Caco-2 (cell line): ENCODE data around the gene NEDD4L. TPM values are rescaled to one million over a fixed set of nuclear protein-coding genes. Genes with fewer than 3 reads are reported as not detected.

Experiments used
- BruUV-seq: library from RNA; stranded (reverse); fragments of 400-500 nt; replicated peaks from 2 replicates; lab custom pipeline; 2021; lab: Mats Ljungman, UMichigan
- CTCF ChIA-PET: fragments of 300-600 bp; sonication (Branson Sonifier 250); formaldehyde crosslinking; loops from one replicate; lab custom pipeline; 2022; ENCODE audit warnings: antibody characterized with exemption; lab: Charles Lee
- POLR2A ChIA-PET: fragments of 300-600 bp; sonication (Branson Sonifier 250); formaldehyde crosslinking; loops from one replicate; lab custom pipeline; 2022; ENCODE audit warnings: antibody characterized with exemption; lab: Charles Lee
- DNase-seq, 2 experiments: peaks; one replicate each; pipeline versions ENCODE4 v3.0.0 to v3.0.0-alpha.2; 2020 to 2022
- H3K27me3 ChIP-seq: replicated peaks from 2 replicates; pipeline ENCODE4 v1.6.0; 2011; ENCODE audit warnings: low read length; ENCODE audit not compliant: control insufficient read depth, insufficient read depth
- H3K36me3 ChIP-seq: 2 replicates; pipeline ENCODE4 v1.5.1; 2011; ENCODE audit warnings: low read length; ENCODE audit not compliant: control insufficient read depth, insufficient read depth
- H3K4me1 ChIP-seq: fragments of 250-450 bp; sonication (Bioruptor Pico); 2 replicates; pipeline ENCODE4 v1.5.1; 2020; ENCODE audit warnings: mild to moderate bottlenecking
- H3K4me3 ChIP-seq: 2 replicates; pipeline ENCODE4 v1.5.1; 2011; ENCODE audit warnings: low read depth, mild to moderate bottlenecking, control low read depth, low read length
- H3K9me3 ChIP-seq: fragments of 250-450 bp; sonication (Bioruptor Pico); 2 replicates; pipeline ENCODE4 v1.5.1; 2020; ENCODE audit warnings: mild to moderate bottlenecking, moderate library complexity
- H3K27ac Mint-ChIP-seq: one replicate; pipeline ENCODE4 v1.8.0; 2022; ENCODE audit warnings: mixed read lengths; ENCODE audit not compliant: unreplicated experiment
- H3K27me3 Mint-ChIP-seq: one replicate; pipeline ENCODE4 v1.8.0; 2022; ENCODE audit warnings: mixed read lengths; ENCODE audit not compliant: insufficient read depth, unreplicated experiment
- H3K36me3 Mint-ChIP-seq: one replicate; pipeline ENCODE4 v1.8.0; 2022; ENCODE audit warnings: mild to moderate bottlenecking, mixed read lengths; ENCODE audit not compliant: insufficient read depth, unreplicated experiment
- H3K4me1 Mint-ChIP-seq: one replicate; pipeline ENCODE4 v1.8.0; 2022; ENCODE audit warnings: low read depth, mixed read lengths; ENCODE audit not compliant: unreplicated experiment
- H3K4me3 Mint-ChIP-seq: one replicate; pipeline ENCODE4 v1.8.0; 2022; ENCODE audit warnings: mild to moderate bottlenecking, moderate library complexity, mixed read lengths; ENCODE audit not compliant: unreplicated experiment
- H3K9me3 Mint-ChIP-seq: one replicate; pipeline ENCODE4 v1.8.0; 2022; ENCODE audit warnings: mixed read lengths; ENCODE audit not compliant: unreplicated experiment
- intact Hi-C: fragments of 100-400 bp; cut with micrococcal nuclease; formaldehyde crosslinking; loops from one replicate; pipeline ENCODE4 v1.10.0; 2022; ENCODE audit not compliant: unreplicated experiment
- total RNA-seq: library from RNA; stranded (reverse); gene quantifications from 2 replicates; pipeline ENCODE4 v1.2.3, GENCODE V29; 2022
- TF ChIP-seq, protein P1 (sequence below), 2 experiments: fragments of 200-600 bp in 1 of 2; IDR thresholded peaks; 1 replicate in 1 of 2; 2 replicates in 1 of 2; pipeline versions ENCODE4 v1.5.1 to v1.8.0; 2011 to 2022; ENCODE audit warnings: antibody characterized with exemption in 1 of 2, control low read depth in 1 of 2, inconsistent platforms in 1 of 2, low read depth in 1 of 2, low read length in 1 of 2, mild to moderate bottlenecking in 1 of 2, moderate library complexity in 1 of 2; ENCODE audit not compliant: insufficient read depth in 1 of 2, severe bottlenecking in 1 of 2, unreplicated experiment in 1 of 2

Gene NEDD4L
- total RNA-seq, 1 experiment from 2014 or later, result 85.4 TPM

DNA sequence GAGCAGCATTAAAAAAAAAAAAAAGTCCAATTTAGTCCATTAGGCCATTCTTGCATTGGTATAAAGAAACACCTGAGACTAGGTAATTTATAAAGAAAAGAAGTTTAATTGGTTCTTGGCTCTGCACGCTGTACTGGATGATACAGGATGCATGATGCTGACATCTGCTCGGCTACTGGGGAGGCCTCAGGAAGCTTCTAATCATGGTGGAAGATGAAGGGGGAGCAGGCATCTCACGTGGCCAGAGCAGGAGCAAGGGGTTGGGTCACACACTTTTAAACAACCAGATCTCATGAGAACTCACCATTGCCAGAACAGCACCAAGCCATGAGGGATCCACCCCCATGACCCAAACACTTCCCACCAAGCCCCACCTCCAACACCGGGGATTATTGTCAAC is 100.1 kb downstream of the NEDD4L start:
- H3K9me3 ChIP-seq, result no peaks in the 10 kb centered on the region
- BruUV-seq, result no TSS peak
- DNase-seq, result no peak
- no peak overlapping the region for H3K27ac Mint-ChIP-seq
- intact Hi-C loops, result loop anchor here (5.0 kb wide), 1 partner anchor 33 kb away; no protein-coding TSS in a partner anchor
- H3K4me1 ChIP-seq, result no peaks in the 10 kb centered on the region
- no peak overlapping the region for H3K4me3 ChIP-seq
- no peak overlapping the region for H3K4me3 Mint-ChIP-seq
- TF ChIP-seq, protein P1, sequence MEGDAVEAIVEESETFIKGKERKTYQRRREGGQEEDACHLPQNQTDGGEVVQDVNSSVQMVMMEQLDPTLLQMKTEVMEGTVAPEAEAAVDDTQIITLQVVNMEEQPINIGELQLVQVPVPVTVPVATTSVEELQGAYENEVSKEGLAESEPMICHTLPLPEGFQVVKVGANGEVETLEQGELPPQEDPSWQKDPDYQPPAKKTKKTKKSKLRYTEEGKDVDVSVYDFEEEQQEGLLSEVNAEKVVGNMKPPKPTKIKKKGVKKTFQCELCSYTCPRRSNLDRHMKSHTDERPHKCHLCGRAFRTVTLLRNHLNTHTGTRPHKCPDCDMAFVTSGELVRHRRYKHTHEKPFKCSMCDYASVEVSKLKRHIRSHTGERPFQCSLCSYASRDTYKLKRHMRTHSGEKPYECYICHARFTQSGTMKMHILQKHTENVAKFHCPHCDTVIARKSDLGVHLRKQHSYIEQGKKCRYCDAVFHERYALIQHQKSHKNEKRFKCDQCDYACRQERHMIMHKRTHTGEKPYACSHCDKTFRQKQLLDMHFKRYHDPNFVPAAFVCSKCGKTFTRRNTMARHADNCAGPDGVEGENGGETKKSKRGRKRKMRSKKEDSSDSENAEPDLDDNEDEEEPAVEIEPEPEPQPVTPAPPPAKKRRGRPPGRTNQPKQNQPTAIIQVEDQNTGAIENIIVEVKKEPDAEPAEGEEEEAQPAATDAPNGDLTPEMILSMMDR (IDR thresholded peaks at IDR 0.05; ENCODE audit: insufficient read depth in 1 of 2, low read depth in 1 of 2, low read length in 1 of 2, severe bottlenecking in 1 of 2, unreplicated experiment in 1 of 2), result no peak
- no peaks in the 10 kb centered on the region for H3K9me3 Mint-ChIP-seq
- no peaks in the 10 kb centered on the region for H3K36me3 Mint-ChIP-seq
- ChIA-PET CTCF (no interaction called here), POLR2A (no interaction called here)
- no peaks in the 10 kb centered on the region for H3K36me3 ChIP-seq
- H3K27me3 ChIP-seq, result no peaks in the 10 kb centered on the region
- H3K27me3 Mint-ChIP-seq, result no peaks in the 10 kb centered on the region
- no peaks in the 10 kb centered on the region for H3K4me1 Mint-ChIP-seq

DNA sequence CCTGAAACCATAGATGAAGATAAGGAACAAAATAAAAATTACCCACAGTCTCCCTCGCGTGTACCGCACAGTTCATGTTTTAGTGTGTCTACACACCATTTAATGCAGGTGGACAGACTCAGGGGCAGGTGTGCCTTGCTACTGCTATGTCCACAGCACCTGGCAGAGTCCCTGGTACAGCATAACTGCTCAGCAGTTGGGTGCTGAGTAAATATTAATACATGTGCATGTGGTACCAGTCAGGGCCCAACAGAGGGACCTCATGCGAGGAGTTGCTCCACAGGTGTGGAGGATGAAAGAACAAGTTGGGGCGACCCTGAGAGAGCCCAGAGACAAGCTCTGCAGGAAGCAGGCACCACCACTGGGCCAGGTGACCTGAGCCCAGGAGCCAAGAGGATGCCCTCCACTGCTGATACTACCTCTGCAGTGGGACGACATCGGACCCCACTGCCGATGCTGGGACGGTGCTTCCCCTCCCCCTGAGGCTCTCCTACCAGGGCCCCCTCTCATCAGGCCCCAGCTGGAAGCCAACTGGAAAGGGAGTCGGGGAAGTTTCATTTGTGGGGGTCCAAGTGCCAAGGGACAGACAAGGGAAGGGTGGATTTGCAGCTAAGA is 100.8 kb downstream of the NEDD4L start:
- CTCF ChIA-PET, result no interaction called here
- TF ChIP-seq, protein P1 (IDR thresholded peaks at IDR 0.05; ENCODE audit: insufficient read depth in 1 of 2, low read depth in 1 of 2, low read length in 1 of 2, severe bottlenecking in 1 of 2, unreplicated experiment in 1 of 2), result no peak
- Mint-ChIP-seq H3K4me1 (no peaks in the 10 kb centered on the region), H3K9me3 (no peaks in the 10 kb centered on the region), H3K27me3 (no peaks in the 10 kb centered on the region), H3K4me3 (no peak overlapping the region), H3K27ac (no peak overlapping the region), H3K36me3 (no peaks in the 10 kb centered on the region)
- no peak for DNase-seq
- Histone ChIP-seq H3K9me3 (no peaks in the 10 kb centered on the region), H3K4me3 (no peak overlapping the region), H3K36me3 (no peaks in the 10 kb centered on the region), H3K27me3 (no peaks in the 10 kb centered on the region), H3K4me1 (no peaks in the 10 kb centered on the region)
- no TSS peak for BruUV-seq
- intact Hi-C loops, result loop anchor here (5.0 kb wide), 1 partner anchor 33 kb away; no protein-coding TSS in a partner anchor
- POLR2A ChIA-PET, result no interaction called here

DNA sequence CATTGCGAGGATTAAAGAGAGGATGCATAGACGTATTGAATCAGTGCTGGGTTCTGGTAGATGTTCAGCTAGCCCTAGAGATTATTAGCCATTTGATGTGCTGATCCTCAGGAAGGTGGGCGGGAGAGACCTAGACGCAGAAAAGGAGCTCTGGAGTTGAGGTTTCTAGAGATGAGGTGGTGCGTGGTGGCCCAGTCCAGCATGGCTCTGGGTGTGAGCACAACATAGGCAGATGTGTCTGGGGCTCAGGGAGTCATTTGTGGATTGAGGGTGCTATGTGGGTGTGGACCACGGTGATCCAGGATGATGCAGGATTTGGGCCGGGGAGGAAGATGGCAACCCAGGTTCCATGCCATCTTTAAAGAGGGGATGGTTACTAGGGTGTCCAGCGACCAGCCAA is 102.1 kb downstream of the NEDD4L start:
- no peaks in the 10 kb centered on the region for H3K36me3 Mint-ChIP-seq

More for the DNA sequence above, 102.1 kb downstream of the NEDD4L start:
- no peak overlapping the region for H3K4me3 Mint-ChIP-seq
- no peaks in the 10 kb centered on the region for H3K36me3 ChIP-seq
- H3K27ac Mint-ChIP-seq, result peak overlapping the region; percentile 35
- TF ChIP-seq, protein P1 (IDR thresholded peaks at IDR 0.05; ENCODE audit: insufficient read depth in 1 of 2, low read depth in 1 of 2, low read length in 1 of 2, severe bottlenecking in 1 of 2, unreplicated experiment in 1 of 2), result no peak
- DNase-seq, result no peak
- no peak overlapping the region for H3K4me3 ChIP-seq
- peaks cover under 1% of the 10 kb centered on the region for H3K4me1 Mint-ChIP-seq
- intact Hi-C loops, result no loop called here
- POLR2A ChIA-PET, result no interaction called here
- BruUV-seq, result no TSS peak
- H3K9me3 Mint-ChIP-seq, result no peaks in the 10 kb centered on the region
- no peaks in the 10 kb centered on the region for H3K4me1 ChIP-seq
- H3K9me3 ChIP-seq, result no peaks in the 10 kb centered on the region
- CTCF ChIA-PET, result no interaction called here
- no peaks in the 10 kb centered on the region for H3K27me3 ChIP-seq
- no peaks in the 10 kb centered on the region for H3K27me3 Mint-ChIP-seq
